H1 (cell line): ENCODE data around the gene NPTN. TPM values are rescaled to one million over a fixed set of nuclear protein-coding genes. Genes with fewer than 3 reads are reported as not detected.

ENCODE experiments used
- CTCF ChIA-PET: fragments of 300-600 bp; sonication (Branson Sonifier 250); formaldehyde crosslinking; loops from one replicate; lab custom pipeline; 2021; ENCODE audit not compliant: partially characterized antibody; lab: Charles Lee
- POLR2A ChIA-PET: fragments of 300-600 bp; sonication (Branson Sonifier 250); formaldehyde crosslinking; loops from one replicate; lab custom pipeline; 2021; ENCODE audit warnings: inconsistent platforms; ENCODE audit not compliant: partially characterized antibody; lab: Charles Lee
- DNase-seq, 2 experiments: peaks; one replicate each; pipeline versions ENCODE4 v3.0.0 to v3.0.0-alpha.2; 2010 to 2022; ENCODE audit warnings: low spot score in 2 of 2, low read depth in 1 of 2, mixed read lengths in 1 of 2
- FAIRE-seq: peaks from 2 replicates; lab custom pipeline; 2011; peaks lifted over from hg19 to GRCh38; lab: Jason Lieb, UNC
- H2AFZ ChIP-seq: 2 replicates; pipeline ENCODE4 v1.8.1; 2012; ENCODE audit warnings: low read length, inconsistent platforms
- H2AK5ac ChIP-seq: 2 replicates; pipeline ENCODE4 v1.6.1; 2013; ENCODE audit warnings: low read depth, low read length
- H2BK120ac ChIP-seq: replicated peaks from 2 replicates; pipeline ENCODE3; 2013; ENCODE audit warnings: low read depth, low read length, inconsistent platforms
- H2BK12ac ChIP-seq: 2 replicates; pipeline ENCODE4 v1.6.1; 2013; ENCODE audit warnings: low read depth, low read length
- H2BK15ac ChIP-seq: 2 replicates; pipeline ENCODE4 v1.6.1; 2013; ENCODE audit warnings: low read length
- H2BK20ac ChIP-seq: 2 replicates; pipeline ENCODE4 v1.6.1; 2013; ENCODE audit warnings: low read length
- H2BK5ac ChIP-seq: 2 replicates; pipeline ENCODE4 v1.6.1; 2013; ENCODE audit warnings: low read depth, low read length
- H3K14ac ChIP-seq: 2 replicates; pipeline ENCODE4 v1.6.1; 2013; ENCODE audit warnings: inconsistent platforms; ENCODE audit not compliant: insufficient read length
- H3K18ac ChIP-seq: 2 replicates; pipeline ENCODE4 v1.6.1; 2013; ENCODE audit warnings: low read length; ENCODE audit errors: extremely low read depth
- H3K23ac ChIP-seq: 2 replicates; pipeline ENCODE4 v1.6.1; 2013; ENCODE audit warnings: inconsistent platforms; ENCODE audit not compliant: insufficient read length
- H3K23me2 ChIP-seq: 2 replicates; pipeline ENCODE4 v1.6.1; 2013; ENCODE audit warnings: low read depth, low read length
- H3K27ac ChIP-seq: 2 replicates; pipeline ENCODE4 v1.6.1; 2011; ENCODE audit warnings: low read depth, low read length, inconsistent platforms
- H3K27me3 ChIP-seq, 4 experiments: replicated peaks in 1 of 4; 1 replicate in 1 of 4; 2 replicates in 3 of 4; pipeline versions ENCODE4 v1.6.1 to v1.8.1; 2011 to 2013; ENCODE audit warnings: low read length in 3 of 4, mild to moderate bottlenecking in 3 of 4, inconsistent platforms in 2 of 4, mixed read lengths in 2 of 4, moderate library complexity in 1 of 4; ENCODE audit not compliant: control insufficient read depth in 3 of 4, insufficient read depth in 3 of 4; ENCODE audit errors: extremely low read depth in 1 of 4
- H3K36me3 ChIP-seq, 4 experiments: 2 replicates each; pipeline versions ENCODE4 v1.6.1 to v1.8.1; 2011 to 2013; ENCODE audit warnings: mild to moderate bottlenecking in 4 of 4, low read length in 3 of 4, moderate library complexity in 2 of 4, control low read depth in 1 of 4, inconsistent platforms in 1 of 4; ENCODE audit not compliant: insufficient read depth in 4 of 4, control insufficient read depth in 2 of 4
- H3K4ac ChIP-seq: replicated peaks from 2 replicates; pipeline ENCODE3; 2013; ENCODE audit warnings: low read length, low read depth, mixed read lengths, inconsistent platforms; ENCODE audit not compliant: insufficient read length
- H3K4me1 ChIP-seq, 4 experiments: replicated peaks in 1 of 4; 1 replicate in 1 of 4; 2 replicates in 3 of 4; pipeline versions ENCODE4 v1.6.1 to v1.8.1; 2011 to 2013; ENCODE audit warnings: low read length in 3 of 4, inconsistent platforms in 2 of 4, mixed read lengths in 1 of 4; ENCODE audit not compliant: insufficient read depth in 4 of 4, control insufficient read depth in 3 of 4
- H3K4me2 ChIP-seq, 2 experiments: 2 replicates each; pipeline versions ENCODE4 v1.6.1 to v1.8.1; 2011 to 2013; ENCODE audit warnings: low read depth in 2 of 2, low read length in 2 of 2, control low read depth in 1 of 2, inconsistent platforms in 1 of 2, mild to moderate bottlenecking in 1 of 2; ENCODE audit not compliant: insufficient read depth in 1 of 2
- H3K4me3 ChIP-seq, 4 experiments: fragments of 200-600, 300-600 bp in 1 of 4; sonication (generic), shearing (Covaris generic), sonication (Bioruptor Twin) in 1 of 4; 2 replicates each; pipeline versions ENCODE4 v1.5.1 to v1.8.1; 2011 to 2016; ENCODE audit warnings: low read length in 4 of 4, low read depth in 3 of 4, control low read depth in 2 of 4, inconsistent platforms in 2 of 4, mild to moderate bottlenecking in 2 of 4, mixed read lengths in 1 of 4, moderate library complexity in 1 of 4; ENCODE audit not compliant: insufficient read depth in 2 of 4; ENCODE audit errors: extremely low read depth in 1 of 4
- H3K56ac ChIP-seq: replicated peaks from 2 replicates; pipeline ENCODE3; 2013; ENCODE audit warnings: low read depth, mild to moderate bottlenecking, mixed read lengths, low read length, inconsistent platforms; ENCODE audit not compliant: insufficient read length
- H3K79me1 ChIP-seq: 2 replicates; pipeline ENCODE4 v1.6.1; 2013; ENCODE audit warnings: low read depth, low read length, control low read depth
- H3K79me2 ChIP-seq, 2 experiments: 2 replicates each; pipeline versions ENCODE4 v1.6.1 to v1.8.1; 2012 to 2013; ENCODE audit warnings: low read length in 2 of 2, mild to moderate bottlenecking in 2 of 2, inconsistent platforms in 1 of 2; ENCODE audit not compliant: insufficient read depth in 2 of 2, control insufficient read depth in 1 of 2
- H3K9ac ChIP-seq, 4 experiments: replicated peaks in 1 of 4; 1 replicate in 1 of 4; 2 replicates in 3 of 4; pipeline versions ENCODE4 v1.6.1 to v1.8.1; 2011 to 2013; ENCODE audit warnings: low read depth in 3 of 4, low read length in 3 of 4, control low read depth in 2 of 4, mild to moderate bottlenecking in 2 of 4, moderate library complexity in 2 of 4, inconsistent platforms in 1 of 4; ENCODE audit errors: extremely low read depth in 1 of 4
- H3K9me3 ChIP-seq, 2 experiments: 2 replicates each; pipeline versions ENCODE4 v1.6.1 to v1.8.1; 2012 to 2013; ENCODE audit warnings: mild to moderate bottlenecking in 2 of 2, moderate library complexity in 2 of 2, control low read depth in 1 of 2, inconsistent platforms in 1 of 2, low read depth in 1 of 2, low read length in 1 of 2, mixed read lengths in 1 of 2; ENCODE audit not compliant: insufficient read depth in 2 of 2
- H4K20me1 ChIP-seq, 2 experiments: replicated peaks in 1 of 2; 2 replicates each; pipeline versions ENCODE3 to v1.8.1; 2011 to 2013; ENCODE audit warnings: inconsistent platforms in 2 of 2, low read length in 2 of 2, mild to moderate bottlenecking in 1 of 2; ENCODE audit not compliant: insufficient read depth in 2 of 2, control insufficient read depth in 1 of 2
- H4K5ac ChIP-seq: 2 replicates; pipeline ENCODE4 v1.6.1; 2013; ENCODE audit warnings: low read length, low read depth, mixed read lengths, inconsistent platforms; ENCODE audit not compliant: insufficient read length
- H4K8ac ChIP-seq: 2 replicates; pipeline ENCODE4 v1.8.0; 2013; ENCODE audit warnings: mild to moderate bottlenecking, moderate library complexity, low read length, inconsistent platforms; ENCODE audit not compliant: insufficient read depth; ENCODE audit errors: extremely low read depth
- H4K91ac ChIP-seq: replicated peaks from 2 replicates; pipeline ENCODE3; 2013; ENCODE audit warnings: low read length, mixed read lengths, inconsistent platforms; ENCODE audit not compliant: insufficient read length
- BACH1 ChIP-seq: IDR thresholded peaks from 2 replicates; pipeline ENCODE4 v1.6.1; 2012; ENCODE audit warnings: low read length, improper control_type of control experiment
- WGBS, 2 experiments: shearing (Covaris generic) in 1 of 2; methylation state at CpG; one replicate each; pipeline versions ENCODE4 v1.1.6 to v1.1.7; 2013 to 2015; ENCODE audit warnings: low lambda C conversion rate in 2 of 2, mixed read lengths in 2 of 2, inconsistent platforms in 1 of 2, low coverage in 1 of 2, missing lambda C conversion rate in 1 of 2; ENCODE audit not compliant: insufficient replicate concordance in 2 of 2, insufficient coverage in 1 of 2, insufficient read length in 1 of 2; ENCODE audit errors: extremely low coverage in 1 of 2, missing lambda C conversion rate in 1 of 2; 5-methylcytosine and 5-hydroxymethylcytosine counted together
- polyA plus RNA-seq, 7 experiments: library from polyadenylated mRNA; depleted of rRNA in 3 of 7; stranded (reverse) in 5 of 7; unstranded in 2 of 7; fragments of >200 nt in 5 of 7; fragments of 200-250 nt in 2 of 7; gene quantifications; 1 replicate in 5 of 7; 2 replicates in 1 of 7; 4 replicates in 1 of 7; pipeline versions ENCODE4 v1.2.1 to v1.2.3, GENCODE V29; 2011 to 2013; ENCODE audit warnings: missing spikeins in 2 of 7, mixed read lengths in 2 of 7
- total RNA-seq: library from RNA; stranded (reverse); fragmentation: NEBNext Ultra II Directional; extraction: Animal tissue kit (Norgen Biotek cat#: 25700); gene quantifications from 2 replicates; pipeline ENCODE4 v1.2.1, GENCODE V29; 2021

The NPTN gene
- total and polyA plus RNA-seq, 2 of the 8 experiments (the other 6 are each of a cell fraction or from before 2014, with no cell fraction given), result 67.0 to 113 TPM

DNA sequence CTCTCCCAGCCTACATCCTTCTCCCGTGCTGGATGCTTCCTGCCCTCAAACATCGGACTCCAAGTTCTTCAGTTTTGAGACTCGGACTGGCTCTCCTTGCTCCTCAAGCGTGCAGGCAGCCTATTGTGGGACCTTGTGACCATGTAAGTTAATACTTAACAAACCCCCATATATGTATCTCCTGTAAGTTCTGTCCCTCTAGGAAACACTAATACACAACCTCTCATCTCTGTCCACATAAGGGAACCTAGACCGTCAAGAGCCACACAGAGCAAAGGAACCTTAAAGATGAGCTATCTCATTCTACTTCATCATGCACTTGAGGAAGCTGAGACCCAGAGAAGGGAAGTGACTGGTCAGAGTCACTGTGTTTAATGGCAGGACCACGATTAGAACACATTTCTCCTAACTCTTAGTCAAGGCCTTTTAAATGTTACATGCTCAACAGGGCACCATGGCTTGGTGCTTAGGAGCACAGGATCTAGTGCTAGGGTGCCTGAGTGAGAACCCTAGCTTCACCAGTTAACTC is 50.3 kb downstream of the NPTN start:
- Histone ChIP-seq H3K27ac (no peak overlapping the region), H4K5ac (no peak overlapping the region), H3K56ac (no peak overlapping the region), H4K8ac (no peak overlapping the region), H2BK12ac (no peak overlapping the region), H4K20me1 (peaks cover 4 to 10% of the 10 kb centered on the region in 2 experiments), H3K4me3 (no peak overlapping the region), H3K4ac (no peak overlapping the region), H2BK20ac (no peak overlapping the region), H3K27me3 (no peaks in the 10 kb centered on the region), H2AFZ (no peak overlapping the region), H3K9me3 (no peaks in the 10 kb centered on the region), H2BK120ac (no peak overlapping the region), H3K23ac (no peak overlapping the region), H3K4me2 (no peak overlapping the region), H3K18ac (no peak overlapping the region), H3K23me2 (no peaks in the 10 kb centered on the region), H4K91ac (no peak overlapping the region)
- no peak for DNase-seq
- CTCF ChIA-PET, result interaction anchor here (1.0 to 1.2 kb wide), 4 partner anchors 52 to 198 kb away, joined by 3 to 4 read pairs (median 3); no protein-coding TSS in a partner anchor
- no peak for TF ChIP-seq BACH1
- TF ChIP-seq, all 59 proteins: peak for 0
- H2AK5ac ChIP-seq, result no peak overlapping the region
- no peak overlapping the region for H2BK15ac ChIP-seq
- H3K4me1 ChIP-seq, result peaks cover 0 to 3% (median 0%) of the 10 kb centered on the region in 4 experiments; a peak in 1 of 7 replicates
- no peak for FAIRE-seq
- H3K9ac ChIP-seq, result no peak overlapping the region
- H3K79me2 ChIP-seq, result peaks cover 0 to 3% of the 10 kb centered on the region in 2 experiments; a peak in 2 of 4 replicates
- H3K14ac ChIP-seq, result no peak overlapping the region
- 88% methylated on average over 6 of the region's 6 CpGs; no CpG with 5 or more reads in 1 of the 2 experiments for WGBS, 2 experiments
- no peaks in the 10 kb centered on the region; the same call in 1 of the 2 replicates for H3K79me1 ChIP-seq
- H2BK5ac ChIP-seq, result no peak overlapping the region
- H3K36me3 ChIP-seq, result peaks cover 2 to 50% (median 25%) of the 10 kb centered on the region in 4 experiments; a peak in 6 of 8 replicates
- POLR2A ChIA-PET, result interaction anchor here (0.9 kb wide), 1 partner anchor 35 kb away, joined by 3 read pairs; no protein-coding TSS in a partner anchor
